Measurements from ENCODE around the gene EDIL3.

GRCh38 chr5:84406111-84406510 lies 21.4 kb upstream of the EDIL3 start:
- TF ChIP-seq, protein P1, sequence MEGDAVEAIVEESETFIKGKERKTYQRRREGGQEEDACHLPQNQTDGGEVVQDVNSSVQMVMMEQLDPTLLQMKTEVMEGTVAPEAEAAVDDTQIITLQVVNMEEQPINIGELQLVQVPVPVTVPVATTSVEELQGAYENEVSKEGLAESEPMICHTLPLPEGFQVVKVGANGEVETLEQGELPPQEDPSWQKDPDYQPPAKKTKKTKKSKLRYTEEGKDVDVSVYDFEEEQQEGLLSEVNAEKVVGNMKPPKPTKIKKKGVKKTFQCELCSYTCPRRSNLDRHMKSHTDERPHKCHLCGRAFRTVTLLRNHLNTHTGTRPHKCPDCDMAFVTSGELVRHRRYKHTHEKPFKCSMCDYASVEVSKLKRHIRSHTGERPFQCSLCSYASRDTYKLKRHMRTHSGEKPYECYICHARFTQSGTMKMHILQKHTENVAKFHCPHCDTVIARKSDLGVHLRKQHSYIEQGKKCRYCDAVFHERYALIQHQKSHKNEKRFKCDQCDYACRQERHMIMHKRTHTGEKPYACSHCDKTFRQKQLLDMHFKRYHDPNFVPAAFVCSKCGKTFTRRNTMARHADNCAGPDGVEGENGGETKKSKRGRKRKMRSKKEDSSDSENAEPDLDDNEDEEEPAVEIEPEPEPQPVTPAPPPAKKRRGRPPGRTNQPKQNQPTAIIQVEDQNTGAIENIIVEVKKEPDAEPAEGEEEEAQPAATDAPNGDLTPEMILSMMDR (IDR thresholded peaks at IDR 0.05; ENCODE audit: low read length) = no peak
- TF ChIP-seq EZH2phosphoT487 (IDR thresholded peaks at IDR 0.05; ENCODE audit: low read length) = no peak
